GM10248 (cell line): ENCODE measurements around the gene PLEKHM2.

ENCODE experiments used
- CTCF ChIA-PET: fragments of 300-600 bp; sonication (Branson Sonifier 250); formaldehyde crosslinking; extraction: SDS; loops from one replicate; lab custom pipeline; 2021; ENCODE audit warnings: antibody characterized with exemption; lab: Yijun Ruan, JAX
- POLR2A ChIA-PET: fragments of 350-650 bp; sonication (Branson Sonifier 250); formaldehyde crosslinking; extraction: SDS; loops from one replicate; lab custom pipeline; 2020; ENCODE audit warnings: antibody characterized with exemption; lab: Yijun Ruan, JAX
- DNase-seq: peaks from one replicate; pipeline ENCODE4 v3.0.0; 2012; ENCODE audit errors: extremely low spot score
- TF ChIP-seq, protein P1 (sequence below): IDR thresholded peaks from 2 replicates; pipeline ENCODE4 v1.5.1; 2012; ENCODE audit warnings: mild to moderate bottlenecking, low read depth; ENCODE audit errors: extremely low read depth, missing control alignments, control extremely low read depth

Gene PLEKHM2

DNA sequence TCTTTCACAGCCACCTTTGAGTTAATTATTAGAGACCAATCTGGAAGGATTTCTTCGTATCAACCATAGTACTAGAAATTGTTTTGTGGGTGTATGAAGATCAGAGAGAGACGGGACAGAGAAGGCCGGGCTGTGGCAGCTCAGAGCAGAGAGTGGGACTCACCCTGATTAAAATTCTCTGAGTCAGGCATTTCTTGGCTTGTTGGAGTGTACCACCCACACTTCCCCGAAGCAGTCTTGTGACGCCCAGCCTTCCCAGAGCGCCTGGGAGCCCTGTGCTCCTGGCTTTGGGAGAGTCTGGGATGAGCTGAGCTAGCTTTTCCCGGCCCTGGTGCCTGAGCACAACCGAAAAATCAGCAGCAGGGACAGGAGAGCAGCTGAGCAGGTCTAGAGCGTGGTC lies 19.4 kb downstream of the PLEKHM2 start:
- CTCF ChIA-PET, result no interaction called here
- TF ChIP-seq, protein P1, sequence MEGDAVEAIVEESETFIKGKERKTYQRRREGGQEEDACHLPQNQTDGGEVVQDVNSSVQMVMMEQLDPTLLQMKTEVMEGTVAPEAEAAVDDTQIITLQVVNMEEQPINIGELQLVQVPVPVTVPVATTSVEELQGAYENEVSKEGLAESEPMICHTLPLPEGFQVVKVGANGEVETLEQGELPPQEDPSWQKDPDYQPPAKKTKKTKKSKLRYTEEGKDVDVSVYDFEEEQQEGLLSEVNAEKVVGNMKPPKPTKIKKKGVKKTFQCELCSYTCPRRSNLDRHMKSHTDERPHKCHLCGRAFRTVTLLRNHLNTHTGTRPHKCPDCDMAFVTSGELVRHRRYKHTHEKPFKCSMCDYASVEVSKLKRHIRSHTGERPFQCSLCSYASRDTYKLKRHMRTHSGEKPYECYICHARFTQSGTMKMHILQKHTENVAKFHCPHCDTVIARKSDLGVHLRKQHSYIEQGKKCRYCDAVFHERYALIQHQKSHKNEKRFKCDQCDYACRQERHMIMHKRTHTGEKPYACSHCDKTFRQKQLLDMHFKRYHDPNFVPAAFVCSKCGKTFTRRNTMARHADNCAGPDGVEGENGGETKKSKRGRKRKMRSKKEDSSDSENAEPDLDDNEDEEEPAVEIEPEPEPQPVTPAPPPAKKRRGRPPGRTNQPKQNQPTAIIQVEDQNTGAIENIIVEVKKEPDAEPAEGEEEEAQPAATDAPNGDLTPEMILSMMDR, result no peak
- no peak for DNase-seq
- POLR2A ChIA-PET, result no interaction called here

DNA sequence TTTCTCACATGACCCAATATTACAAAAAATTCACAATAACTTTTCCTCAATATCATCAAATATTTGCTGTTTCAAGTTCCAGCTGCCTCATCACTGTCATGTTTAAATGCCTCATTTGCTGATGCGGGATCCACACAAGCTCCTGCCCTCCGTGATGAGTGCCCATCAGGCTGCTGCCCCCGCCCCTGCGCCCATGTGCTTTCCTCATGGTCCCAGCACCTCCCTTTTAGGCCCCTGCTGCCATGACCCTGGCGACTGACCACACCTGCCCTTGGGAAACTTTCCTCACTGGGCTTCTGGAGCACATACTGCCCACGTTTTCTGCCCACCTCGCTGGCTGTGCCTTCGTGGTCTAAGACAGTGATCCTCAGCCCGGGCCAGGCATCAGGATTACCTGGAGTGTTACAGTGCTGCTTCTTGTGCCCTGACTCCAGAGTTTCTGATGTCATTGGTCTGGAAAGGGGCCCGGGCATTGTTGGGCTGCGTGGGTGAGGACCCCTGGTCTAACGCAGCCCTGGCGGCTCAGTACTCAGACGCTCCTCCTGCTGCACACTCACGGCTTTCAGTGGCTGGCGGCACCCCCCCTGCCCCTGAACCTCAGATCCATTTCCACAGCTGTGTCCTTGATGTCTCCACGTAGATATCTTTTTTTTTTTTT lies 20.5 kb downstream of the PLEKHM2 start:
- TF ChIP-seq, protein P1, result no peak
- DNase-seq, result no peak
- ChIA-PET CTCF (no interaction called here), POLR2A (interaction anchor here (0.6 kb wide), 1 partner anchor 33 kb away, joined by 4 read pairs; no protein-coding TSS in a partner anchor)

DNA sequence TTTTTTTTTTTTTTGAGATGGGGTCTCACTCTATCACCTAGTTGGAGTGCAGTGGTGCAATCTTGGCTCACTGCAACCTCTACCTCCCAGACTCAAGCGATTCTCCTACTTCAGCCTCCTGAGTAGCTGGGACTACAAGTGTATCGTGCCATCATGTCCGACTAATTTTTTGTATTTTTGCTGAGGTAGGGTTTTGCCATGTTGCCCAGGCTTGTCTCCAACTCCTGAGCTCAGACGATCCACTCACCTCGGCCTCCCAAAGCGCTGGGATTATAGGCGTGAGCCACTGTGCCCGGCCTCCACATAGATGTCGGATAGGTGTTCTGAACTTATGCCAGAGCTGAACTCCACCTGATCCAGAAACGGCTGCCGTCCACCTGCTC lies 21.1 kb downstream of the PLEKHM2 start:
- TF ChIP-seq, protein P1, result no peak
- ChIA-PET POLR2A (interaction anchor here (0.6 kb wide), 1 partner anchor 33 kb away, joined by 4 read pairs; no protein-coding TSS in a partner anchor), CTCF (interaction anchor here (0.8 kb wide), 1 partner anchor 14 kb away, joined by 3 read pairs; no protein-coding TSS in a partner anchor)
- no peak for DNase-seq

DNA sequence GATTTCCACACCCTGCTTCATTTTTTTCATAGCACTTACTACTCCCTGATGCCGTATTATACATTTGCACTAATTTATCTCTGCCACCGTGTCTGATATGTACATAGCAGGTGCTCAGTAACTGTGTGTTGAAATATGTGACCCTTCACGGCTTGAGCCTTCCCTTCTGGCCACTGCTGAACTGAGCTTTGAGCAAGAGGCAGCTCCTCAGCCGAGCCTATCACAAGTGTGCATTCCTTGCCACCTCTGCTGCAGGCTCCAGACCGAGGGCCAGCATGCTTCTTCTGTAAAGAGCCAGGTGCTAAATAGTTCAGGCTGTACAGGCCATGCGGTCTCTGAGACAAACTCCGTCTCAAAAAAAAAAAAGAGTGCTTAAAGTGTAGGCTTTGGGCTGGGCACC lies 22.6 kb downstream of the PLEKHM2 start:
- TF ChIP-seq, protein P1, result no peak
- ChIA-PET CTCF (interaction anchor here (1.0 to 1.4 kb wide), 2 partner anchors 10 to 21 kb away, joined by 3 to 6 read pairs; no protein-coding TSS in a partner anchor), POLR2A (no interaction called here)

DNA sequence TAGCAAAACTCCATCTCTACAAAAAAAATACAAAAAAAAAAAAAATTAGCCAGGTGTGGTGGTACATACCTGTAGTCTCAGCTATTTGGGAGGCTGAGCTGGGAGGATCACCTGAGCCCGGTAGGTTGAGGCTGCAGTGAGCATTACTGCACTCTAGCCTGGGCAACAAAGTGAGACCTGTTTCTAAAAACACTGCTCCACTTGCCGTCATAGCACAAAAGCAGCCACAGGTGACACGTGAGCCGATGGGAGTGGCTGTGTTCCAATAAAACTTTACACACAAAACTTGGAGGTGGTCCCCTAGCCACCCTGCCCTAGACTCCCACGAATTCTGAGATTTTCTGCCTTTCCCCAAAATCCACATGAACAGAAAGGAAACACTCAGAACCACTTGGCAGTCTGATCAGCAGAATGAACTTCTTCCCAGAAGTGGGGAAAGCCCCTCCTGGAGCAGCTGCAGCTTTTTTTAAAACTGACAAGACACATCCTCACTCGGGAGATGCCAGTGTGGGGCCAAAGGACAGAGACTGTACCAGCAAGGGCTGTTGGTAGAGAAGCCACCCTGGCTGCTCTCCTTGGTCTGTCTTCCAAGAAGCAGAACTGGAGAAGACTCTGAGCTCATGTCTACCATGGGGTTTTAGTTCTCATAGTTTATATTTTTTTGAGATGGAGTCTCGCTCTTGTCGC lies 23.3 kb downstream of the PLEKHM2 start:
- POLR2A ChIA-PET, result no interaction called here
- CTCF ChIA-PET, result interaction anchor here (1.0 to 1.5 kb wide), 4 partner anchors 10 to 53 kb away, joined by 3 to 6 read pairs (median 4); no protein-coding TSS in a partner anchor
- TF ChIP-seq, protein P1, result no peak

More for the DNA sequence above, 22.6 kb downstream of the PLEKHM2 start:
- DNase-seq, result no peak

DNA sequence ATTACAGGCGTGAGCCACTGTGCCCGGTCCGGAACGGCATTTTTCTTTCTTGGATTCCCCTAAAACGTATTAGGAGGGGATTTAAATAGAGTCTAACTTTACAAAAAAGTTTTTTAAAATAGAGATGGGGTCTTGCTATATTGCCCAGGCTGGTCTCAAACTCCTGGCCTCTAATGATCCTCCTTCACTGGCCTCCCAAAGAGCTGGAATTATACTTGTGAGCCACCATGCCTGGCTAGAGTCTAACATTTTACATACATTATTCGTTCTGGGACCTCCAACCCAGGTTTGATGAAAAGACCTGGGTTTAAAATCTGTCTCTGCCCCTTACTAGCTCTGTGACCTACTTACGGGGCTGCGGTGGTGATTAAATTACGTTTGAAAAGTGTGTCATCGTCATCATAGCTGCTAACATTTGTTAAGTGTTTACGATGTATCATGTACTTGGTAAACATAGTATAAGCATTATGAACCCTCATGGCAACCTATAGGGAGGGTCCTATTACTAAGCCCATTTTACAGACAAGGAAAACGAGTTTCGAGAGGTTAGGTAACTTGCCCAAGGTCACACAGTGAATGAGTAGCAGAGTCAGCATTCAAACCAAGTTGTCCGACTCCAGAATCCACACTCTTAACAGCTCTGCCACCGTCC lies 24.5 kb downstream of the PLEKHM2 start:
- CTCF ChIA-PET, result interaction anchor here (1.3 to 1.5 kb wide), 2 partner anchors 9 to 54 kb away, joined by 3 to 4 read pairs; no protein-coding TSS in a partner anchor
- POLR2A ChIA-PET, result no interaction called here

More for the DNA sequence above, 23.3 kb downstream of the PLEKHM2 start:
- no peak for DNase-seq

More for the DNA sequence above, 24.5 kb downstream of the PLEKHM2 start:
- TF ChIP-seq, protein P1, result no peak
- no peak for DNase-seq
